Esophagus (tissue), 2 donors: ENCODE results near the gene CD79B. TPM values are rescaled to one million over a fixed set of nuclear protein-coding genes. Genes with fewer than 3 reads are reported as not detected.

Experiments
- H3K27ac ChIP-seq, 2 donors: one replicate each; pipeline ENCODE4 v1.5.1; 2013; ENCODE audit warnings: low read depth in 2 of 2, mild to moderate bottlenecking in 2 of 2, inconsistent platforms in 1 of 2, low read length in 1 of 2, moderate library complexity in 1 of 2
- H3K27me3 ChIP-seq, 2 donors: one replicate each; pipeline ENCODE4 v1.6.1; 2013; ENCODE audit warnings: low read length in 2 of 2, control low read depth in 1 of 2, mild to moderate bottlenecking in 1 of 2; ENCODE audit not compliant: insufficient read depth in 2 of 2, control insufficient read depth in 1 of 2
- H3K36me3 ChIP-seq, 2 donors: one replicate each; pipeline ENCODE4 v1.6.1; 2013; ENCODE audit warnings: low read length in 1 of 2; ENCODE audit not compliant: control insufficient read depth in 2 of 2, insufficient read depth in 2 of 2
- H3K4me1 ChIP-seq, 2 donors: one replicate each; pipeline ENCODE4 v1.6.1; 2013; ENCODE audit warnings: low read length in 1 of 2; ENCODE audit not compliant: control insufficient read depth in 2 of 2, insufficient read depth in 2 of 2
- H3K4me3 ChIP-seq, 2 donors: one replicate each; pipeline ENCODE4 v1.5.1; 2013; ENCODE audit warnings: low read length in 2 of 2, mild to moderate bottlenecking in 2 of 2, low read depth in 1 of 2, moderate library complexity in 1 of 2
- H3K9me3 ChIP-seq, 2 donors: one replicate each; pipeline ENCODE4 v1.6.1; 2013; ENCODE audit warnings: mild to moderate bottlenecking in 2 of 2, low read depth in 1 of 2, low read length in 1 of 2, moderate library complexity in 1 of 2; ENCODE audit not compliant: control insufficient read depth in 2 of 2, insufficient read depth in 1 of 2
- WGBS, 2 donors: extraction: QIAGEN DNeasy Blood & Tissue Kit; methylation state at CpG; one replicate each; pipeline ENCODE4 v1.1.7; 2013; 5-methylcytosine and 5-hydroxymethylcytosine counted together
- polyA plus RNA-seq, 2 donors: library from polyadenylated mRNA; stranded (reverse); fragments of 200-250 nt; gene quantifications; one replicate each; pipeline ENCODE4 v1.2.3, GENCODE V29; 2013
- donor health status: healthy with polysubstance abuse.
- donor health status: Bipolar disorder and iron deficiency.

CD79B gene
- polyA plus RNA-seq, 2 donors, result 1.2 to 1.5 TPM

DNA sequence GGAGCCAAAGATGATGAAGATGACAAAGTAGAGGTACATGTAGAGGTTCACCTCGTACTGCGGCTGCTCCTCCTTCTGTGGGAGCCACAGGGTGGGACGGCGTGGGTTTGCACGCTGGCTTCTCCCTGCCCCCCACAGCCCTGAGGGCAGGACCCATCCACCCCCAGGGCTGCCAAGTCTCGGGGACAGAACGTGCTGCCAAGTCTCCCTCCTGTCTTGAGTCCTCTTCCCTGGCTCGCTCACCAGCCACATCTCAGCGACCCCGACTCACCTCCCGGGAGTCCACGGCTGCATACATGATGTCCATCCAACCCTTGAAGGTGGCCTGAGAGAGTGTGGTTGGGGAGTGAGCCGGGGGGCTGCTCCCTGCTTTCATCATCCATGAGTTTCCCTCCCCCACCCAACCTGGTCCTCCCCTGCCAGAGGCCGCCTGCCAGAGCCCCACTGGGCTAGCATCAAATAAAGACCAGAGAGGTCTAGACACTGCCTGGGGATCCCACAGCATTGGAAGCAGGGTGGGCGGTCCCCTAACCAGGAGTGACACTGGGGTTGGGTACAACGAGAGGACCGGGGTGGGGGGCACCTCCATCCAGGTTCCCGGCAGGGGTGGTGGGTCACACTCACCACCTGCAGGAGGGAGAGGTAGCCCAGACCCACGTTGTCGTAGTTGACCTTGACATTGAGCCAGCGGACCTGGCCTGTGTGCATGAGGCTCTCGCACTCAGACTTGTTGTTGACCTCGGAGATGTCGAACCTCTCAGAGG is 12.8 kb upstream of the CD79B start:
- Histone ChIP-seq H3K4me1 (peaks cover 2 to 3% of the 10 kb centered on the region in 2 donors), H3K36me3 (no peaks in the 10 kb centered on the region), H3K27ac (no peak overlapping the region), H3K4me3 (no peak overlapping the region), H3K9me3 (peaks cover 0 to 2% of the 10 kb centered on the region in 2 donors), H3K27me3 (no peaks in the 10 kb centered on the region)
- 83 to 87% methylated on average over 24 of the region's 24 CpGs for WGBS, 2 donors

DNA sequence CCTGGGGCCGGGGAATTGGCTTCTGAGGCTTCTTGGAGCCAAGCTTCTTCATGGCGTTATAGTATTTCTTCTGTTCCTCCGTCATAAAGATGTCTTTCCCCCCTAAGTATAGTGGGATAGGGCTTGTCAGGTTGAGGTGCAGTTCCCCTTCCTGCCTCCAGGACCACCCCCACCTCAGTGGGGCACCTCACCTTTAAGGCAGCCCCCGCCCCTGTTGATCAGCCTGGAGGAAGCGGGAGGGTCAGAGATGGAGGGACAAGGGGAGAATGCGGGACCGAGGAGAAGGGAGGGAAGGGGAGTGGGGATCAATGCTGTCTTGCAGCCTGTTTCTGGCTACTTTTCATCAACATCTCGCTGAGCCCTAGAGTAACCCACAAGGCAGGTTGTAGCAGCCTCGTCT is 11.6 kb upstream of the CD79B start:
- Histone ChIP-seq H3K27ac (no peak overlapping the region), H3K36me3 (no peaks in the 10 kb centered on the region), H3K27me3 (no peaks in the 10 kb centered on the region), H3K4me1 (peaks cover 2 to 3% of the 10 kb centered on the region in 2 donors), H3K9me3 (peaks cover 0 to 2% of the 10 kb centered on the region in 2 donors), H3K4me3 (no peak overlapping the region)
- 73 to 82% methylated on average over 9 of the region's 9 CpGs for WGBS, 2 donors

DNA sequence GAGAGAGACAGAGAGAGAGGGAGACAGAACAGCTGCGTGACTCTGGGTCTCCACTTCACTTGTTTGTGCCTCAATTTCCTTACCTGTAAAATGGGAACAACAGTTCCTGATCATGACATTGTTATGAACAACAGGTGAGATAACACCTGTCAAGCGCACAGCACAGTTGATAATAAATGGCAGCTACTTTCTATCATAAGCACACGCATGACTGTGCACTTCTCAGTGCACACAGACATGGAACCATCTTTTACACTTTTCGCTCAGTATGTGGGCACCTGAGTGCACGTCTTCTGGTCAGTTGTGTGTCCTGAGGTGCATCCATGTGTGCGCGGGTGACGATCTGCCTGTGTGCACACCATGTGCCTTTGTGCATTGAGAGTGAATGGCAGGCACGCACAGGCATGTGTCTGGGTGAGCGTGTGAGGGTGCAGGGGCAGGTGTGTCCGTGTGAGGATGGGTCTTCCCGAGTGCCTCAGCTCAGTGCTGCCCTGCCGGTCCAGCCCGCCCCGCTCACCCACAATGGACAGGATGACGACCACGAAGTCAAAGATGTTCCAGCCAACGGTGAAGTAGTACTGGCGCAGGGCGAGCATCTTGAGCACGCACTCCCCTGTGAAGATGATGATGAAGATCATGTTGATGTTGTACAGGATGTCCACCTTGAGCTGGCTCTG is 10.3 kb upstream of the CD79B start:
- Histone ChIP-seq H3K4me3 (no peak overlapping the region), H3K27me3 (no peaks in the 10 kb centered on the region), H3K27ac (no peak overlapping the region), H3K36me3 (no peaks in the 10 kb centered on the region), H3K9me3 (peaks cover 0 to 2% of the 10 kb centered on the region in 2 donors), H3K4me1 (peaks cover 2 to 3% of the 10 kb centered on the region in 2 donors)
- WGBS, 2 donors, result 91 to 92% methylated on average over 21 of the region's 21 CpGs

DNA sequence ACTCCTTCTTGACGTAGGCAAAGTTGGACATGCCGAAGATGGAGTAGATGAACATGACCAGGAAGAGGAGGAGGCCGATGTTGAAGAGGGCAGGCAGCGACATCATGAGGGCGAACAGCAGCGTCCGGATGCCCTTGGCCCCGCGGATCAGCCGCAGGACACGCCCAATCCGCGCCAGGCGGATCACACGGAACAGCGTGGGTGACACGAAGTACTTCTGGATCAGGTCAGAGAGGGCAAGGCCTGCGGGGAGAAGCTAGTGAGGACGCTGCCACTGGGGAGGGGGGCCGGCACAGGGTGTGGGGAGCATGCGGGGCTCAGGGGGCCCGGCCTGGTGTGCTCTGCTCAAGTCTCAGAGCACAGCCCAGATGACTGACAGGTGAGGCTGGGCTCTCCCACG is 9.6 kb upstream of the CD79B start:
- no peak overlapping the region for H3K4me3 ChIP-seq
- H3K4me1 ChIP-seq, result peaks cover 0 to 2% of the 10 kb centered on the region in 2 donors
- WGBS, 2 donors, result 88 to 92% methylated on average over 23 of the region's 23 CpGs
- H3K27ac ChIP-seq, result no peak overlapping the region
- peaks cover 0 to 2% of the 10 kb centered on the region in 2 donors for H3K9me3 ChIP-seq
- no peaks in the 10 kb centered on the region for H3K27me3 ChIP-seq
- H3K36me3 ChIP-seq, result no peaks in the 10 kb centered on the region

DNA sequence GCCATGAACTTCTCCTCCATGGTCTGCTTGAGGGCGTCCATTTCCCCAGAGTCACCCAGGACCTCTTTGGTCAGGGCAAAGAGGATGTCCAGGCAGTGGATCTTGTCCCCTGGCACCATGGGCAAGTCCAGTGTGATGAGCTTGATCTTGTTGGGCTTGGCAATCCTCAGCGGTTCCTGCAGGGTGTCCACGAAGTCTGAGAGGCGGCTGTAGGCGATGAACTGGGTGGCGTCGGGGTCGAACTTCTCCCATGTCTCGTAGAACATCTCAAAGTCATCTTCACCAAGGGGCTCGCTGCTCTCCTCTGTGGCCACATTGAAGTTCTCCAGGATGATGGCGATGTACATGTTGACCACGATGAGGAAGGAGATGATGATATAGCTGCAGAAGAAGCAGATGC is 9.0 kb upstream of the CD79B start:
- WGBS, 2 donors, result 95% methylated on average over 12 of the region's 12 CpGs
- no peak overlapping the region for H3K4me3 ChIP-seq

DNA sequence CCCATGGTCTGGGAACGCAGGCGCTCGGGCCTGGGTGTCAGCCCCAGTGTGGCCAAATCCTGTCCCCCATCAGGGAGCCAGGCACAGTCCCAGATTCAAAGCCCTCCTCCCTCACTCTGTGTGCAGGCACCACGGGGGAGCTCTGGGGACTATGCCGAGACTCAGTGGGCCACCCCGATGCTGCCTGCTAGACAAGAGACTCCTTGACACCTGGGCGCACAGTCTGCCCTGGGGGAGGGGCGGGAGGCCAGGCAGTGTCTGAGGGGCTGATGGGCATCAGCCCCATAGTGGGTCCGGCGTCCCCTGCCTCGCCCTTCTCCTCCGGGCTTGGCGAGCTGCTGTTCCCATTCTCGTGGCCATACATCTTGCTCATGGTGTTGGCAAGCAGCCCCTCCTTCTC is 8.5 kb upstream of the CD79B start:
- H3K9me3 ChIP-seq, result peaks cover 0 to 2% of the 10 kb centered on the region in 2 donors
- no peak overlapping the region for H3K4me3 ChIP-seq
- WGBS, 2 donors, result 92% methylated on average over 13 to 14 of the region's 14 CpGs
- H3K27me3 ChIP-seq, result no peaks in the 10 kb centered on the region
- no peak overlapping the region for H3K27ac ChIP-seq
- H3K4me1 ChIP-seq, result peaks cover 0 to 2% of the 10 kb centered on the region in 2 donors
- no peaks in the 10 kb centered on the region for H3K36me3 ChIP-seq

More for the DNA sequence above, 9.0 kb upstream of the CD79B start:
- peaks cover 0 to 2% of the 10 kb centered on the region in 2 donors for H3K4me1 ChIP-seq
- no peaks in the 10 kb centered on the region for H3K27me3 ChIP-seq
- no peak overlapping the region for H3K27ac ChIP-seq
- H3K9me3 ChIP-seq, result peaks cover 0 to 2% of the 10 kb centered on the region in 2 donors
- H3K36me3 ChIP-seq, result no peaks in the 10 kb centered on the region

DNA sequence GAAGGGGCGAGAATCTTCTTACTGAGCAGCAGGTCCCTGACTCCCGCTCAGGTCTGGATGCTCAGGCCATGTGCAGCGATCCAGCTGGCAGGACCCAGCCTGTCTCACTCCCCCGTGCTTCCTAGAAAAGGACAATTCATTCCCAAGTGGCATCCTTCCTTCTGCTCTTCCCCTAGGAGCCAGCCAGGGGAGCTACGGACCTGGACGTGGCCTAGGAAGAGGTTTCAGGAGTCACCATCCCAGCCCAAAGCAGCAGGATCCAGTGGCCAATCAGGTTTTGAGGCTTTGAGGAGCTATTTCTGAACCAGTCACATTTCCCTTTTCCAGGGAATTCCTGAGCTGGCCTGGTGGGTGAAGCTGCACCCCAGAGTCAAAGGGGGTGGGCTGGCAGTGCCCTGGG is 7.8 kb upstream of the CD79B start:
- H3K27me3 ChIP-seq, result no peaks in the 10 kb centered on the region
- H3K27ac ChIP-seq, result no peak overlapping the region
- no peaks in the 10 kb centered on the region for H3K4me1 ChIP-seq
- no peak overlapping the region for H3K4me3 ChIP-seq
- WGBS, 2 donors, result 72 to 80% methylated on average over 6 of the region's 6 CpGs
- no peaks in the 10 kb centered on the region for H3K36me3 ChIP-seq
- H3K9me3 ChIP-seq, result peaks cover 0 to 2% of the 10 kb centered on the region in 2 donors

DNA sequence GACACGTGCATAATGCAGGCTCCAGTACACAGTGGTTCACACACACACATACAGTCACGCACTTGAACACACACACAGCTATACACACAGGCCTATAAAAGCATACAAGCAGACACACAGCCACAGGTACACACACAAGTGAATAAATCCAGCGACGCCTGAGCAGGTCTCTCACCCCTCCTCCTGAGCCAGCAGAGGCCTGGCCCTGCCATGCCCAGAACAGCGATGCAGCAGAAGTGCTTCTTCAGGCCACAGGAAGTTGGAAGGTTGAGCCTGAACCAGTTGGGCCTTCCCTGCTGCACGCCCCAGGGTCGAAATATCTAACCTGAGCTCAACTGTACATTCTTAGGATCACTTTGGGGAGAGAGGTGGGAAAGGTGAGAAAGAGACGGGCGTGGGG is 7.3 kb upstream of the CD79B start:
- no peak overlapping the region for H3K4me3 ChIP-seq
- no peaks in the 10 kb centered on the region for H3K4me1 ChIP-seq
- WGBS, 2 donors, result 90 to 91% methylated on average over 9 of the region's 9 CpGs
- H3K9me3 ChIP-seq, result peaks cover 0 to 2% of the 10 kb centered on the region in 2 donors
- no peaks in the 10 kb centered on the region for H3K27me3 ChIP-seq
- no peak overlapping the region for H3K27ac ChIP-seq
- H3K36me3 ChIP-seq, result no peaks in the 10 kb centered on the region

DNA sequence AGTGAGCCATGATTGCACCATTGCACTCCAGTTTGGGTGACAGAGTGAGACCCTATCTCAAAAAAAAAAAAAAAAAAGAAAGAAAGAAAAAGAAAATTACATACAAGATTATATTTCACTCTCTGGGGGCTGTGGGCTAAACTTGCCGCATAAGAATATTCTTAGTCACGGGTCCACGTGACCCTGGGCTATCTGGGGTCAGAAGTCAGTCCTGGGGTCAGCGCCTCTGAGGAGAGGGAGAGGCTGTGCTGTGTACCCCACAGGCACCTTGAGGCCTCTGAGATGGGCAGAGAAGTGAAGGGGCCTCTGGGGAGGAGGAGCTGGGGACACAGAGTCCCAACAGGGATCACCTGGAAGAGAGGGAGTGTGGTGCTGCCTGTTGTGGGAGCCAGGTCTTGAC is 5.8 kb upstream of the CD79B start:
- Histone ChIP-seq H3K36me3 (no peaks in the 10 kb centered on the region), H3K27me3 (no peaks in the 10 kb centered on the region), H3K27ac (no peak overlapping the region), H3K9me3 (peaks cover 0 to 2% of the 10 kb centered on the region in 2 donors), H3K4me3 (no peak overlapping the region), H3K4me1 (no peaks in the 10 kb centered on the region)
- 92 to 97% methylated on average over 4 of the region's 4 CpGs for WGBS, 2 donors
